Fibroblast of lung (primary cell): ENCODE measurements around the gene TRIM14. TPM values are rescaled to one million over a fixed set of nuclear protein-coding genes. Genes with fewer than 3 reads are reported as not detected.

Experiments used
- DNase-seq, 2 donors: peaks; one replicate each; pipeline versions ENCODE4 v3.0.0 to v3.0.0-alpha.2; 2010; ENCODE audit warnings: low read depth in 2 of 2
- H2AFZ ChIP-seq: 2 replicates; pipeline ENCODE4 v1.5.1; 2012; ENCODE audit warnings: low read length, control low read depth, inconsistent platforms
- H3K27ac ChIP-seq: 2 replicates; pipeline ENCODE4 v1.5.1; 2011; ENCODE audit warnings: low read length, control low read depth; ENCODE audit not compliant: insufficient read depth
- H3K27me3 ChIP-seq: 2 replicates; pipeline ENCODE4 v1.5.1; 2011; ENCODE audit warnings: mild to moderate bottlenecking, low read length; ENCODE audit not compliant: control insufficient read depth, insufficient read depth
- H3K36me3 ChIP-seq: 2 replicates; pipeline ENCODE4 v1.5.1; 2011; ENCODE audit warnings: low read length; ENCODE audit not compliant: control insufficient read depth, insufficient read depth
- H3K4me1 ChIP-seq: 2 replicates; pipeline ENCODE4 v1.5.1; 2011; ENCODE audit warnings: low read length; ENCODE audit not compliant: control insufficient read depth, insufficient read depth; ENCODE audit errors: extremely low read depth
- H3K4me2 ChIP-seq: 2 replicates; pipeline ENCODE4 v1.5.1; 2011; ENCODE audit warnings: low read length, control low read depth; ENCODE audit not compliant: insufficient read depth; ENCODE audit errors: extremely low read depth
- H3K4me3 ChIP-seq, 4 experiments: fragments of 200-600 bp in 1 of 4; sonication (generic) in 1 of 4; replicated peaks in 1 of 4; 2 replicates each; pipeline ENCODE4 v1.5.1; 2011 to 2016; ENCODE audit warnings: low read length in 4 of 4, low read depth in 3 of 4, mild to moderate bottlenecking in 3 of 4, control low read depth in 2 of 4, inconsistent platforms in 1 of 4, mixed read lengths in 1 of 4; ENCODE audit not compliant: insufficient read depth in 1 of 4; ENCODE audit errors: control extremely low read depth in 1 of 4
- H3K79me2 ChIP-seq: 2 replicates; pipeline ENCODE4 v1.5.1; 2012; ENCODE audit warnings: mild to moderate bottlenecking, low read length, inconsistent platforms; ENCODE audit not compliant: control insufficient read depth, insufficient read depth
- H3K9ac ChIP-seq: 2 replicates; pipeline ENCODE4 v1.5.1; 2011; ENCODE audit warnings: mild to moderate bottlenecking, low read length, control low read depth; ENCODE audit not compliant: insufficient read depth
- H3K9me3 ChIP-seq: 2 replicates; pipeline ENCODE4 v1.5.1; 2012; ENCODE audit warnings: low read depth, low read length; ENCODE audit not compliant: control insufficient read depth, insufficient read depth
- H4K20me1 ChIP-seq: 2 replicates; pipeline ENCODE4 v1.5.1; 2011; ENCODE audit warnings: low read length; ENCODE audit not compliant: control insufficient read depth, insufficient read depth; ENCODE audit errors: extremely low read depth
- EZH2 ChIP-seq: IDR thresholded peaks from 2 replicates; pipeline ENCODE4 v1.5.1; 2012; ENCODE audit warnings: low read length, control low read depth, mild to moderate bottlenecking; ENCODE audit errors: missing control alignments
- polyA plus RNA-seq, 2 donors: library from polyadenylated mRNA; depleted of rRNA in 1 of 2; stranded (reverse) in 1 of 2; unstranded in 1 of 2; fragments of >200 nt; gene quantifications; 2 replicates each; pipeline ENCODE4 v1.2.1, GENCODE V29; 2011 to 2012; ENCODE audit warnings: missing spikeins in 1 of 2
- total RNA-seq: library from RNA; depleted of rRNA; stranded (reverse); fragments of >200 nt; gene quantifications from 2 replicates; pipeline ENCODE4 v1.2.1, GENCODE V29; 2014
- TF ChIP-seq, protein P1 (sequence below), 2 donors: IDR thresholded peaks in 1 of 2; conservative IDR thresholded peaks in 1 of 2; 1 replicate in 1 of 2; 2 replicates in 1 of 2; pipeline ENCODE4 v1.5.1; 2011 to 2012; ENCODE audit warnings: low read length in 2 of 2, control low read depth in 1 of 2, inconsistent platforms in 1 of 2, low read depth in 1 of 2, mild to moderate bottlenecking in 1 of 2

Gene TRIM14
- total and polyA plus RNA-seq, 2 donors (not counting 1 experiment from before 2014, with no cell fraction given): 7.8 to 8.6 TPM

DNA sequence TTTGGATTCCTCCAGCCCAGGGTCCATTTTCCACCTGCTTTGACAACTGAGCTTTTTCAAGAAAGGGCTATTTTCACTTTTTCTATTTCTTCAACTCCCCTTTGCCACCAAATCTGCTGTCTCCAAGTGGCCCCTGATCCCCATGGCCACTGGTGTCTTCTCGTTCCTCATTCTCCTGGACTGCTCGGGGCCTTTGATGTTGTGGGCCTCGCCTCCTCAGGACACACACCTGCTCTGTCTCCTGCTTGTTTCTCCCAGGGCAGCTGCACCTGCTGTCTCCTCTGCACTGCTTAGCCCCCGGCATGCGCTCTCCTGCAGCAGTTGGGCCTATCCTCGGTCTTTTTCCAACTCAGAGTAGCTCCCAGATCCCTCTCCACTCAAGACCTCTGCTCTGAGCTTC is 78.8 kb downstream of the TRIM14 start:
- Histone ChIP-seq H3K9me3 (no peaks in the 10 kb centered on the region), H3K79me2 (no peaks in the 10 kb centered on the region), H3K4me3 (no peak overlapping the region), H3K27ac (no peak overlapping the region), H3K4me2 (no peak overlapping the region), H4K20me1 (no peaks in the 10 kb centered on the region), H3K4me1 (peaks cover 3% of the 10 kb centered on the region), H3K27me3 (no peaks in the 10 kb centered on the region), H3K36me3 (no peaks in the 10 kb centered on the region), H3K9ac (no peak overlapping the region), H2AFZ (no peak overlapping the region)
- DNase-seq: no peak
- TF ChIP-seq, protein P1, sequence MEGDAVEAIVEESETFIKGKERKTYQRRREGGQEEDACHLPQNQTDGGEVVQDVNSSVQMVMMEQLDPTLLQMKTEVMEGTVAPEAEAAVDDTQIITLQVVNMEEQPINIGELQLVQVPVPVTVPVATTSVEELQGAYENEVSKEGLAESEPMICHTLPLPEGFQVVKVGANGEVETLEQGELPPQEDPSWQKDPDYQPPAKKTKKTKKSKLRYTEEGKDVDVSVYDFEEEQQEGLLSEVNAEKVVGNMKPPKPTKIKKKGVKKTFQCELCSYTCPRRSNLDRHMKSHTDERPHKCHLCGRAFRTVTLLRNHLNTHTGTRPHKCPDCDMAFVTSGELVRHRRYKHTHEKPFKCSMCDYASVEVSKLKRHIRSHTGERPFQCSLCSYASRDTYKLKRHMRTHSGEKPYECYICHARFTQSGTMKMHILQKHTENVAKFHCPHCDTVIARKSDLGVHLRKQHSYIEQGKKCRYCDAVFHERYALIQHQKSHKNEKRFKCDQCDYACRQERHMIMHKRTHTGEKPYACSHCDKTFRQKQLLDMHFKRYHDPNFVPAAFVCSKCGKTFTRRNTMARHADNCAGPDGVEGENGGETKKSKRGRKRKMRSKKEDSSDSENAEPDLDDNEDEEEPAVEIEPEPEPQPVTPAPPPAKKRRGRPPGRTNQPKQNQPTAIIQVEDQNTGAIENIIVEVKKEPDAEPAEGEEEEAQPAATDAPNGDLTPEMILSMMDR (conservative IDR thresholded peaks at IDR 0.05 in 1 of 2, IDR thresholded peaks at IDR 0.05 in 1 of 2; ENCODE audit: low read depth in 1 of 2, low read length in 2 of 2): no peak
- no peak for TF ChIP-seq EZH2

DNA sequence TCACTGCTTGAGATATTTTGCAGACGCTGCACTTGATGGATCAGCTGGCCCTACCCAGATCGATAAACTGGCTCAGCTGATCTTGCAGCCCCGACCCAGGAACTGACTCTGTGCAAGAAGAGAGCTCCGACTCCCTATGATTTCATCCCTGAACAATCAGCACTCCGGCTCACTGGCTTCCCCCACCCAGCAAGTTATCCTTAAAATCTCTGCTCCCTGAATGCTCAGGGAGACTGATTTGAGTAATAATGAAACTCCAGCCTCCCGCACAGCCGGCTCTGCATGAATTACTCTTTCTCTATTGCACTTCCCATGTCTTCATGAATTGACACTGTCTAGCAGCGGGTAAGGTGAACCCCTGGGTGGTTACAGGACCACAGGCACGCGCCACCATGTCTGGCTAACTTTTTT is 79.4 kb downstream of the TRIM14 start:
- H3K36me3 ChIP-seq: no peaks in the 10 kb centered on the region
- no peaks in the 10 kb centered on the region for H3K79me2 ChIP-seq
- no peak overlapping the region for H3K9ac ChIP-seq
- H4K20me1 ChIP-seq: no peaks in the 10 kb centered on the region
- no peak overlapping the region for H2AFZ ChIP-seq
- TF ChIP-seq EZH2: no peak
- TF ChIP-seq, protein P1 (conservative IDR thresholded peaks at IDR 0.05 in 1 of 2, IDR thresholded peaks at IDR 0.05 in 1 of 2; ENCODE audit: low read depth in 1 of 2, low read length in 2 of 2): no peak
- no peaks in the 10 kb centered on the region for H3K27me3 ChIP-seq
- no peak overlapping the region for H3K4me3 ChIP-seq
- peak in 1 of 2 donors; percentile 34 for DNase-seq
- H3K9me3 ChIP-seq: no peaks in the 10 kb centered on the region
- H3K4me2 ChIP-seq: no peak overlapping the region
- H3K27ac ChIP-seq: no peak overlapping the region
- H3K4me1 ChIP-seq: peaks cover 6% of the 10 kb centered on the region

DNA sequence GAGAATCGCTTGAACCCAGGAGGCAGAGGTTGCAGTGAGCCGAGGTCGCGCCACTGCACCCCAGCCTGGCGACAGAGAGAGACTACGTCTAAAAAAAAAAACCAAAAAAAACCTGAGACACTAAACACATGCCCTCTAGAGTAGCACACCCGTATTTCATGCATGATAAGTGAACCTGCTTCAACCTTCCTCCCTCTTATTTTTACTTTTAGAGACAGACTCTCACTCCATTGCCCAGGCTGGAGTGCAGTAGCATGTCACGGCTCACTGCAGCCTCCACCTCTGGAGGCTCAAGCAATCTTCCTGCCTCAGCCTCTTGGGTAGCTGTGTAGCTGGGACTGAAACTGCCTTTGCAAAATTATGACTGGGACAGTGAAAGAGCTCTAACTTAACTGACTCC is 80.1 kb downstream of the TRIM14 start:
- H3K36me3 ChIP-seq: no peaks in the 10 kb centered on the region
- no peaks in the 10 kb centered on the region for H4K20me1 ChIP-seq
- no peaks in the 10 kb centered on the region for H3K27me3 ChIP-seq
- H3K4me1 ChIP-seq: peaks cover 6% of the 10 kb centered on the region
- no peak overlapping the region for H2AFZ ChIP-seq
- H3K9me3 ChIP-seq: no peaks in the 10 kb centered on the region
- no peak overlapping the region for H3K27ac ChIP-seq
- no peak overlapping the region for H3K4me3 ChIP-seq
- no peaks in the 10 kb centered on the region for H3K79me2 ChIP-seq
- TF ChIP-seq, protein P1 (conservative IDR thresholded peaks at IDR 0.05 in 1 of 2, IDR thresholded peaks at IDR 0.05 in 1 of 2; ENCODE audit: low read depth in 1 of 2, low read length in 2 of 2): no peak
- TF ChIP-seq EZH2: no peak
- no peak overlapping the region for H3K4me2 ChIP-seq
- no peak overlapping the region for H3K9ac ChIP-seq
- no peak for DNase-seq
